ENCODE results near the gene PLXNA2.
A peak's percentile ranks its signal among the peaks of the same experiment; 100 is the strongest.

PLXNA2 gene

DNA sequence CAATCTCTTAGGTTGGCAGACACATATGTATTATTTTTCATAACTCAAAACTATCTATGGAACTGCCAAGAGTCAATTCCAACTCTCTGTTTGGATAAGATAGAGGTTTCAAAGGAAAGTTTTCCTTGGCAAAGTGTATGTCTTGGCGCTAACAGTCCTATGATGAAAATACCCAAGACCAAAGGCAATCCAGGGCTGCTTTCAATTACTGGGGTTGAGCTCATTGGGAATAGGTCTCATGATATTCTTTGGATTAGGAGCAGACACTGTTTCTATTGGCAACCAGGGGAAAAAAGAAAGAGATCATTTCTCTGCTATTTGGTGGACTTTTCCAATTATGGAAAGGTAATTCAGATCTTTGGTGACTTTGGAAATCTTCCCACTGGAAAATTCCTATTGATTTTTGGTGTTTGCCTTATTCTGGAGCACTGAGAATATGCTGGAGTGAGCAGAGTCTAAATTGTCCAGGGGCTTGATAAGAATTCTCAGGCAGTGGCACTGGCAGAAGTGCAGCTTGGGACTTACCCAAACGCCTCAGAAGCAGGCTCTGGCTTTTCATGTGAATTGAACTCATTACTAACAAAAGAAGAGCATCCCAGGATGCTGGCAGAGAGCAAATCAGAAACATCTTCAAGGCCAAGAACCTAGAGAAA, 20.4 kb upstream of the PLXNA2 start:
- DNase-seq = no peak

DNA sequence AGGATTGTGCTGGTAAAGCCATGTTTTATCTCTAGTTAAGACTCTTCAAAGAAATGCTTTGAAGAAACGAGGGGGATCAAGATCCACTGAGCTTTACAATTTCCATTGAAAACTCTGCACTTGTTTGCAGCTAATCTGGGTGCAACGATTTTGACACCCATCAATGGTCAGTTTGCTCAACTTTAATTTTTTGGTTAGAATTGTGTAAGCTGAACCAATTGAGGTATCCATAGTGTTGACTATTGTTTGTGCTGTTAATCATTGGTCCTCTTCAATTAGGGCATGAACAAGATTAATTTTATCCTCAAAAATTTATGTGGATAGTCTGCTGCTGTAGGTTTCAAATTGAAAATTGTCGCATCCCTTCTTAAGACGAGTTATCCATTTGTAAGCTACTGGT, 17.7 kb upstream of the PLXNA2 start:
- no peak for DNase-seq

DNA sequence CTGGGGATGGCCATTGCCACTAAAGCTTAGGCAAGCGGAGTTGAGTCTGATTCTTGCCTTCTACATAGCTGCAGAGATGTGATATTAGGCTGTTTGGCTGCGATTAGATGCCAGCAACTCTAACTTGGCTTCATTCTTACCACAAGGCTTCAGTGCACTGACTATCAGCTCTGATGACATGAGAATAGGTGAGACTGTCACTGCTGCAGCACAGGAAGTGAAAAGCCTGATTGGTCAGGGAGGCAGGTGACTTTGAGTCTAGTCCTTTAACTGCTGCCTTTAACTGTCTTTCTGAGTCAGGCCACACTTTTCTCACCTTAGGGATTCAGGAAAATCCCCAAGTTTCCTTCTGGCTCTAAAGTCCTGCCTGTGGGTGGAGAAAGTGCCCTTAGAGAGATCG, 14.1 kb upstream of the PLXNA2 start:
- DNase-seq = no peak

DNA sequence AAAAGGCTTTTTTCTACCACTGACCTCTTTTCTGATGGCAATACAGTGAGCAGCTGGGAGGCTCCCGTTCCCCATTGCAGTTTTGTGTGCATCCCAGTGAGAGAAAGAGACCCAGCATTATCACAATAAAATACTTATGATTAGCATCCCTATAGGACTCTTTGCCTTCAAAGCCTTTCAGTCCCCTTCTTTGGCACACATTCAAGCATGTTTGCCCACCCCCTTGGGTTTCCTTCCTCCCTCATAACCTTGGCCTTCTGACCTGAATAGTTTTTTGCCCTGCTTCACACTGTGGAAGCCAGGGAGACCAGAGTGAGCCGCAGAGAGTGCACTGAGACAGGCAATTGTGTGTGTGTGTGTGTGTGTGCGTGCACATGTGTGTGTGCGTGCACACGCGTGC, 13.2 kb upstream of the PLXNA2 start:
- DNase-seq = no peak

DNA sequence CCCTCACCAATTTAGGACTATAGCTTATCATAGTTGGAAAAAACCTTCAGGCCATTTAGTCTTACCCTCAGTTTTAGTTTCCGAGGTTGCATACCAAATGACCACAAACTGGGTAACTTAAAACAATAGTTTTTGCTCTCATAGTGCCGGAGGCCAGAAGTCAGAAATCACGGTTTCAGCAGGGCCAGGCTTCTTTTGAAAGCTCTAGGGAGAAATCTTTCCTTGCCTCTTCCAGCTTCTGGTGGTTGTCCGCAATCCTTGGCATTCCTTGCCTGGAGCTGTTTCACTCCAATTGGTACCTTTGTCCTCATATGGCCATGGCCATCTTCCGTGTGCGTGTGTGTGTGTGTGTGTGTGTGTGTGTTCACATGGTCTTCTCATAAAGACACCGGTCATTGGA, 12.4 kb upstream of the PLXNA2 start:
- DNase-seq = no peak

DNA sequence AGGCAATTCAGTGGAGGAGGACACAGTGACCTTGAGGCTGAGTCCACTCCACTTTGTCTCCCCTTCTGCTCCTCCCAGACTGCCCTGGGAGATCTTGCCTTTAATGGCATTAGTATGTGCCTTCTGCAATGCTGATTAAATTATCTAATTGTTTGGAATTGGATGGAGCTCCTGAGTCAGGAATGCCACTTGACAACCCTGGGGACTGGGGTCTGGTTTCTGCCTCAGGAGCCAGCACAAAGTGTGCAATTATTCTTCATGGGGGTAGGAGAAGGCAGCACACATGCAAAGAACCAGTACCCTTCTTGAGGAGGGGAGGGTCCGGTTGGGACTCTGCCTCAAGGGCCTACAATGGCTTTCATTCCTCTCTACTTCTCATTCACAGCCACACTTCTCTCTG, 11.9 kb upstream of the PLXNA2 start:
- DNase-seq = no peak

DNA sequence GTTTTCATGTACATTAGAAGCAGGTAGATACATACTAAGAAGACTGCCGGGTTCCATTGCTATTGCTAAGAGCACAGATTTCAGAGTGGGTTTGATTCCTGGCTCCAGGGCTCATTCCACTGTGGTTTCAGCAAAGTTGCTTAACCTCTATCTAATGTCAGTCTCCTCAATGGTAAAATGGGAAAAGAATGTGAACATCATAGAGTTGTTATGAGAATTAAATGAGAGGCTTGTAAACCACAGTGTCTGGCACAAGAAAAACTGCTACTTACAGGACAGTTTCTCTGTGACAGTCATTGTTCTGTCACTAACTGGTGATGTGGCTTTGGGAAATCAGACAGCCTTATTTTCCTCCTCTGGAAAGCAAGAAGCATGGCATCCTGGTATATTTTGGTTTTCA, 10.7 kb upstream of the PLXNA2 start:
- DNase-seq = no peak

DNA sequence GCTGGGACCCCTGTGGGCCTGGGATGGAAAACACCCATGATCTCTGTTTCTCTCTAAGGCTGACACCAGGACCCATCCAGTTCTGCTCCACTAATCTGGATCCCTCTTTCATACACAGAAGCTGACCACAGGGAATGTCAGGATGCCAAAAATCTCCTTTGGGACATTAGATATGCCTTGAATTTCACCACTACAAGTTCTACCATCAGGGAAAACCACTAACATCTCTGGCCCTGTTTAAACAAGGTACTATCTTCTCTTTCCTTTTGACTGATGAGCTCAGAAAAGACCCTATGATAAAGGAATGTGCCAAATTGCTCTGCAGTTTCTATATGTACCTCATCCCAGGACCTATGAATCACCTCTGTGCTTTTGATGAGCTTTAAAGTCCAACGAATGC, 10.2 kb upstream of the PLXNA2 start:
- DNase-seq = no peak

DNA sequence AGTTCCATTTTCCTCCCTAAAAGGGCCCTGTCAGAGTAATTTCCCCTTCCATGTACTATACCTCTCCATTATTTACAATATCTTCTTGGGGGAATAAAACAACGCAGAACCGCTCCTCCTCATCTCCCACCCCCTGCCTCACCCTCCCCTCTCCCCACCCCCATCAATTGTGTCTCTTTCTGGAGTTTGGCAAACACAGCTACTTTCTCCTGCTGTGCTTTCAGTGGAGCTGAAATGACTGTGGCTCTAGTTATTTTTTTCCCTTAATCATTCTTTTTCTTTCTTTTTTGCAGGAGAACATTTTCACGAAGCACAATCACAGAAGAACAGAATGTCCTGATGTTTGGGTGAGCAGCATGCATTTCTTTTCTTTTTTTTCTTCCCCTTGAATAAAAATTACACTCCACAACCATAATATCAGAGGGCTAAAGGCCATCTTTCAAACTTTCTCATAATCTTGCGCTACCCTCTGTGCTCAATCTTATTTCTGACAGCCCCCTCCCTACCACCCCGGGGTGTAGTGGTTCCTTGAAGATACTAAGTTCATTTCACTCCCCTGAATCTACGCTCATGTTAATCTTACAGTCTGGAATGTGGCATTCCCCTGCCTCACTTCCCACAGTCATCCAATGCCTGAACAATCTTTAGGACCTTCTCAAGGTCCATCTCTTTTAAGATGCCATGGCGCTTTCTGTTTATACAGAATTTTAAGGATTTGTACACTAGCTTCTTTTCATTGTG, 8.8 kb upstream of the PLXNA2 start:
- DNase-seq = no peak

DNA sequence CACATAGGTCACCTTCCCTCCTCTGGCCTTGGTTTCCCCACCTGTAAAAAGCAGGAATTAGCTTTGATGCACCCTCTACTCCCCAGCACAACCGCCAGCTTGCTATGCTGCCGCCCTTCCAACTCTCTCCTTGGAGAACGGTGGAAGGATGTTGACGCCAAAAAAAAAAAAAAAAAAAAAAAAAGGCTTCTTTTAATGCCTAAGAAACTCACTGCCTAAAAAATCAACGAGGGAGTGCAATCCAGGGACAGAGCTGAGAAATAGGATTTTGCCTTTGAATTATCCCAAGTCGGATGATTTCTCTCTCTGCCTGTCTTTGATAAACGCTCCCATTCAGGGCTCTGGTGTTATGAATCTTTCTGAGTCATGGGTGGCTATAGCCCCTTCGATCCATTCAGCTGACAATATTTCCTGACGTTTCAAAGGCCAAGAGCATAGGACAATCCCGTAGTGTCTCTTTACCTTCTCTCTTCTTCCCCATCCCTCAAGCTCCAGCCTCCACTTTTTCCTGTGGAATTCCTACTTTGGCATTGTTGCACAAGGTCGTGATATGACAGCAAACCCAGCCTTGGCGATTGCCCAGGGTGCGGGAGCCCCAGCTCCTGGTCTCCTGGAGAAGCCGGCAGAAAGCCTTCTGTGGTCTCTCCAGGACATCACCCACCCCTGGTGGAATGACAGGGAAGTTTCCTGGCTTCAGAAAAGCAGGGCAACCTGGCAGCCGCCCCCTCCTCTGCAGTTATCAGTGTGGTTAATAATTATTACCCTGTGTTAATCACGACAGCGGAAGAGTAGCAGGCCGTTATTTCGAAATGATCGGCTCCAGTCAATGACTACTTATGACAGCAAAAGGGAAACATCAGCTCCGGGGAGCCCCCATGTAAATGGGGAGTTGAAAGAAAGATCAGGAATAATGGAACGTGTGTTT, 8.0 kb upstream of the PLXNA2 start:
- no peak for DNase-seq

DNA sequence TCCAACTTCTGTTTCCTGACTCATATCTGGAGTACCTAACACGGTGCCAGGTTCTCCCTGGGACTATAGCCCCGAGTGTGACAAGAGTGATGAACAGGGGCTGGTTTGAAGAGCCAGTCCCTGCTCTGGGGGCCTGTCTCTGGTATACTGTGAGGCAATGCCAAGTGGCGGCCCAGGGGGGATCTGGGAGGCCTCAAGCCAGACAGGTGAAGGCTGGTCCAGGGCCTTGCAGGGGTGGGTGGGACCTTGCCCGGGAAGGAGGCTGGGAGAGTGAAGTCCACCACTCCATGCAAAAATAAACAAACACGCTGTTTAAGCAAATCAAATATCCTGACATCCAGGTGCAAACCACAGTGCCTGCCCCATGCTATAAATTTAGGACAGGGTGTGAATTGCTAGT, 6.8 kb upstream of the PLXNA2 start:
- no peak for DNase-seq

DNA sequence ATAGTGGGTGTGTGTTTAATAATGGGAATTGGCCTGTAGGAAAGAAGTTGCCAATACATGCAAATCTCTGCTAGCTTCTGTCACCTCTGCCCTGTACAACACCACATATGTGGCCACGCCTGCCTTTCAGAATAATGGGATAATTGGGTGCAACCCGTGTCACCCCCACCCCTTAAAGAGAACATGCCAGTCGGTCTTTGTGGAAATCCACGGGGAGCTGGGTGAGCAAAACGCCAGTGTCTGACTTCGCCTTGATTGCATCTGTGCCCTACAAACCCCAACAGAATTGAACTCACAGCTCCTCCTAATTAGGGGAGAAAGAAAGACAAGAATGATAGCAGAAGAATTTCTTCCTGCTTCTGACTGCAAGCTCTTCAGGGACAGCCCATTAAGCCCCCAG, 6.4 kb upstream of the PLXNA2 start:
- DNase-seq = no peak

DNA sequence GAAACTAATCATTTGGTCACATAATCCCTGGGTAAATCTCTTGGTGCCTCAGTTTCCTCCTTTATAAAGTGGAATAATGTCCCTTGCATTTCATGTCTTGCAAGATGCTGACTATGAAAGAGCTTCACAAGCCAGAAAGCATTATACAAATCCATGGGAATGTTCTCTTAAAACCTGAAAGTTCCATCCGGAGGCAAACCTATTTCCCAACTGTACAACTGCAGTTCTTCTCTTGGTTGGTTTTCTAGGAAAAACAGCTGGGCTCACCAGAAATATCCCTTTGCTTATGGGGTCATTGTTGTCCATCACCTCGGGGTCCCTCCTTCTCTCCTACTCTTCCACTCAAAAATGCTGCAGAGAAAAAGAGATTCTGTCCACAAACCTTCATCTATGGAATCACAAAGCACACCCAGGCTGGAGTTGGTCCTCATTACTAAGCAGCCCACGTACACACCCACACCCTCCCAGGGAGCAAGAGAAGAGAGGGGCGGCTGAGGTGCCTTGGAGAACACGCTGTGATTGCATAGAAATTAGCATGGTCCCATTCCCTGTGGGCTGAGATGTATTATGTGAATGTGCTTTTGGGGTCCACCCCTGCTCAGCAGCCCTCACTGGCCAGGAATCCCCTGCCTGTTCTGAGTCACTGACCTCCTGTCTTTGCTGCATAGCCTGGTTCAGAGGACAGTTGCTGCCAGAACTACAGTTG, 5.0 kb upstream of the PLXNA2 start:
- DNase-seq = no peak

DNA sequence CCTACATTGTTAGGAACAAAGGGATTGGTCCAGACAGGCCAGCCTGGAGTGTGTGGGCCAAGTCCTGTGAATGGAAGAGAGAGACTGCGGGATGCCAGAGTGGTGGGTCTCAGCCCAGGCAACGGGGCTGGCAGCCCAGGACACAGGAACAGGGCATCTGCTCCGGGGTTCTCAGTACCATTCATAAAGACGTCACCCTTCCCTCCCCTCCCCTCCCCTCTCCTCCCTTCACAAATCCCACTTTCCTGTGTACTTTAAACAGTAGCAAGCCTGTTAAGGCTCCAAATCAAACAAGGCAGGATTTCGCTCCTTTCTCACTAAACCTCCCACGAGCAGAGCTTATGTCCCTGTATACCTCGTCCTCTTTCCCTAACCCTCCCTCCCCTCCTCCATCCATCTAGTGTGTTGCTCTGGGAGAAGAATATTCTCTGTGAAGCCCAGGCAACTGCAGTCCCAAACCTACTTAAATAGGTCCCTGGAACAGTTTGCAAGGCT, 4.2 kb upstream of the PLXNA2 start:
- no peak for DNase-seq

DNA sequence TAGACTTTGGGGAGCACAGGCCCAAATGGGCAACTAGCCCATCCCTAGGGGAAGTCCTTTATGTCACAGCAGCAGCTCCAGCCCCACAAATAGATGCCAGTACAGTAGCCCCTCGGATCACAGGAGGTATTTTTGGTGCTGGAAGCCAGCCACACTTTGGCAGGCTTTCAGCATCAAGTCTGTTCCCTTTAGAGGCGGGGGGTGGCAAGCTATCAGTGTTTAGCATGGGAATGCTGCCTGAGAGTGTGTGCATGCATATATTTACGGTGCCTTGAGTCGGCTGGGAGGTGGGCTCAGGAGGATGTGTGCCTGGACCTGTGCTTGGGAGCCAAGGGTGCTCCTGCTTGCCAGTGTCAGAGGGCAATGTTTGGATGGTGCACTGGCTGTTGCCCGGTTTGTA, 3.5 kb upstream of the PLXNA2 start:
- no peak for DNase-seq

DNA sequence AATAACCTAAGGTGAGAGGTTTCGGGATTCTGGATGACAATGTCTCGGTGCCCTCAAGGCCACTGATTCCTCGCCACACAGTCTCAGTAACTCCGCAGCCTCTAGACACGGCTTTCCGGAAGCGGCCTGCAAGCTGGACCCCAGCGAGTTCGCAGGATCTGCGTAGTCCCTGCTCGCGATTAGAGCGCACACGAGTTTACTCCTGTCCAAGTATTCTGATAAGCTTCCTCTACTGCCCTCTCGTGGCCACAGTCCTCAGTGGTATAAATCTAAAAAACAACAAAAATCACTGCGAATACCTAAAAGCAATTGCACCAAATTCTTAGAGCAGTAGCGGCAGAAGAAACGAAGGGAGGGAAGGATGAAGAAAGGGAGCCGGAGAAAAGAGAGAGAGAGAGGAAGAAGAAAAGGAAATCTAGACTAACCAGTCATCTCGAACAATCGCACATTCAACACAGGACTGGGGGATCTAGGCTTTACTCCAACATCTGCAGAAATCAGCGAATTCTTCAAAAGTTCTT, 1.1 kb upstream of the PLXNA2 start:
- peak; percentile 63 for DNase-seq

DNA sequence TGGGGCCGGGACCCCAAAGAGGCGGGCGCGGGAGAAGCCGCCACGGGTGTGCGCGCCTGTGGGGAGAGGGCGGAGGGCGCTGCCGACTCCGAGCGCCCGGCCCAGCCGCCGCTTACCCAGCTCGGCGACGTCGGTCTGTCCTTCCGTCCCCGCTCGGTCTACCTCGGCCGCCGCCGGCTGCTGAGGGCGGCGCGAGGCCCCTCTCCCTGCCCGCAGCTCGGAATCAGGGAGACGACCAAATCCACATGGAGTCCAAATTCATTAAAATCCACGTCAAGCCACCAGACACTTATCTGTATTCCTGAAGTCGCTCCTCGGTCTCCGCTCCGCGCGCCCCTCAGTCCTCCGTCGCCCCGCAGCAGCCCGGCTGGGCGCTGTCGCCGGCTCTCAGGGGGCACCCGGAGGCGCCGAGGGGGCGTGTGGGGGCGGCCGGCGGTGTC, 637 bp downstream of the PLXNA2 start:
- DNase-seq = no peak

DNA sequence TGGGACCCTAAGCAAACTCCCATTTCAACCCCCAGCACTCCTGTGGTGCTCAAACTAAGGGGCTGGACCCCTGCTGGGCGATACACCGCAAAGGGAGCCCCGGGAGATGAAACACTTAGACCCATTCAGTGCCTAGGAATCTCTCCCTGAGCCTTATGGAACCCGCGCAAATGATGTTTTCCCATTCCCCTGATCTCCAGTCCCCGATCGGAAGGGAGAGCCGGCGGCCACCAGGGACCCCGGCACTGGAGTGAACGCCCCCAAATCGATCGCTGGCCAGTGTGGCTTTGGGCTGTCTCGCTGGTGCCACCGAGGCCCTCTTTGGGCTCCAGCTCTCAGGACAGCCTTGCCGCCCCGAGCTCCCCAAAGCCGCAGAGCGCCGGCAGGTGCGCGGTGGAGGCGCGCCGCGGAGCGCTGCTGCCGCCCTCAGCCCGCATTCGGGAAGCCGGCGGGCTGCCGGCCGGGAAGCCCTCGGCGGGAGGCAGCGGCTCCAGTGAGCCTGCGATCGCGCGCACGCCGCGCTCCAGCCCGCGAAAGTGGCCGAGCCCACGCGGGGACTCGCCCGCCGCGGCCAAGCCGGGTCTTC, 1.1 kb downstream of the PLXNA2 start:
- no peak for DNase-seq

DNA sequence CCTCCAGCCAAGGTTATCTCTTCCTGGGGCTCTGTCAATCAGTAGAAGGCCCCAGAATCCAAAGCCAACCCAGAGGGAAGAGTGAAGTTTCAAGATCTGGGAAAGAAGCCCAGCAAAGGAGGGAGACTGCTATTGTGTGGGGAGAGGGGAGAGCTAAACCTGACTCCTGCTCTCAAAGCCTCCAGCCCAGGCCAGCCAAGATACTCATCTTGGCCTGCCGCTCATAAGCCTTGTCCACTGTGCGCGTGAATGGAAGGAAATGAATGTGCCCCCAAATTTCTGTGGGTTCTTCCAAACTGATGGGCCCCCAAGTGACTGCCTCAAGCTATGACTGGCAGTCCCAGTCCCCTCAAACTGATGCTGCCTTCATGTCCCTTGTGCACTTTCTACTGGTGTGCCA, 2.0 kb downstream of the PLXNA2 start:
- no peak for DNase-seq

DNA sequence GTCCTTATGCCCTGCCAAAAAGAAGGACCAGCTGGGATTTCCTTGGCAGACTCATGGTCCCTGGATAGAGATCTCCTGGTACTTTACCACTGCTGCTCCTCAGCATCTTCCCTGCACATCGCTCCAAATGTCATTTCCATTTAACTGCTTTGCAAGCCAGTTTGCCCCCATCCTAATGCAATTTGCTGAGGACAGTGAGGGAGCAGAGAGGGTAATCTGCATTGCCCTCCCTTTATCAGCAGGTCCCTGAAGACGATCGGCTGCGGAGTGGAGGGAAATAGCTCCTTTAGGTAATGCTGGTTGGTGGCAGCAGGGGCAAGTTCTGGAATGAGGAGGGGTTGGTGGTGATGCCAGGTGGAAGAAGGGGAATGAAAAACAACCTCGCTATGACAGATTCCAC, 2.7 kb downstream of the PLXNA2 start:
- no peak for DNase-seq

DNA sequence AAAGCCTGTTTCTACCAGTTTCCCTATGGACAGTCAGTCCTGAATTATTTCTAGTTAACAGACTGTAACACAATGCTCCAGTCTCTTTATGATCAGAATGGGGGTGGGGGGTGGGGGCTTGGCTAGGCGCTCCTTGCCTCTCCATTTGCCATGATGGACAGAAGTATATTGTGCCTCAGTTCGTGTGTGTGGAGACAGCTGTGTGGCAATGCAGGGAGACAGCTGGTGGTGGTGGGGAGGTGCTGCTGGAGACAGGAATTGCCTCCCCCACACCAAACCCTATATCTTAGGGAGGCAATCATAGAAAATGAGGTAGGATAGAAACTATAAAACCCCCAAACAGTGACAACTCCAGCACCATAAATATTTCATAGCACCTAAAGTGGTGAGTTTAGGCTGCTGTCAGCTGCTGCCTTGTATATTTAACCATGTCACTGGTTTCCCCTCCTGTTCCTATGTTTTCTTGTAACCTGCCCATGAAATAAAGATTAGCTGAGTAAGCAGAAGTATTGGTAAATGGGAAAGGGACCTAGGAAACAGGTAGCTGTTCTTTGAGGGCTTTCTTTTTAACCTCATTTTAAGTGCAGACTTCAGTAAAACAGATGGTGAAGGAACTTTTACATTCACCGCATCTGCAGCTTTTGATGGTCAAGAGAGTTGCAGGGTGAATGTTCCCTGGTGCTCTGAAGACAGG, 3.4 kb downstream of the PLXNA2 start:
- DNase-seq = no peak

Data from SIG-M5 (cell line).